HG03175 (cell line): ENCODE data around the gene PLPPR1.
"Not testable (repeated sequence)": the region's sequence is repeated elsewhere in the genome, so short reads cannot be mapped to it uniquely, and the experiment has no call there.

Experiments used
- ATAC-seq: cut with Tn5 transposase; IDR thresholded peaks from one replicate; pipeline ENCODE4 v1.9.1; 2021; ENCODE audit warnings: mild to moderate bottlenecking, moderate library complexity; ENCODE audit not compliant: unreplicated experiment

PLPPR1 gene

GRCh38 chr9:101039581-101039980, 11.1 kb downstream of the PLPPR1 start:
- not testable (repeated sequence) for ATAC-seq

- ATAC-seq: no peak
These were observed 19.4 kb downstream of the PLPPR1 start for GRCh38 chr9:101047848-101048397.

DNA sequence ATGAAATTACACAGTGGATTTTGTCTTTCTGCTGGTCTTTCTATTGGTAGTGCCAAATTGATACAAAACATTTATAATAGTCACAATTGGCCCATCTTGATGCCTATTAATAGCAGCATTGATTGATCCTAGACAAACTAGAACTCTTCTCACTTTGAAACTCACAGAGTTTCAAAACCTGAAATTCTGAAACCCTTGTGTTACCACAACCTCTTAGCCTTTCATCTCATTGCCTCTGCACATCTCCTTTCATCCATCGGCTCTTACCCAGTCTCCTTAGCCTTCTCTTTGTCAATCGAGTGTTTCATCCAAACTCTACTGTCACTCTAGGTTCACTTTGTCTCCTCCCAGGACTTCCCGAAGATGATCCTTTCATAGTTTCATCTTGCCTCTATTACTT, 22.1 kb downstream of the PLPPR1 start:
- no peak for ATAC-seq

DNA sequence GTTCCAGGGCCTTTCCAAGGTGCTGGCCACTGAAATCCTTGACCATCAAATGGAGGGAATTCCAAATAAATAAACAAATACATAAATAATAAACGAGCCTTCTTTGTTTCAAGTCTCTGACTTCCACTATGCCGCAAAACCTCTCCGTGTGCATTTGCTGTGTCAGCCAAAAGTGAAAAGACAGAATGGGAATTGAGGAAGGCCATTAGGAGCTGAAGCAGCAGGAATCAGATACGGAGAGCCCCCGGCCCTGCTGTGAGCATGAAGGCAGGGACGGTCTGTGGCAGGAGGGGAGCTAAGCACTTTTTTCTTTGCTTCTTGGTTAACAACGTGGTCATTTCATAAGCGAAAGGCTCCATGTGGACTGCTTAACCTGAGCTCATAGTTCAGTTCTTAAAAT, 26.1 kb downstream of the PLPPR1 start:
- no peak for ATAC-seq

DNA sequence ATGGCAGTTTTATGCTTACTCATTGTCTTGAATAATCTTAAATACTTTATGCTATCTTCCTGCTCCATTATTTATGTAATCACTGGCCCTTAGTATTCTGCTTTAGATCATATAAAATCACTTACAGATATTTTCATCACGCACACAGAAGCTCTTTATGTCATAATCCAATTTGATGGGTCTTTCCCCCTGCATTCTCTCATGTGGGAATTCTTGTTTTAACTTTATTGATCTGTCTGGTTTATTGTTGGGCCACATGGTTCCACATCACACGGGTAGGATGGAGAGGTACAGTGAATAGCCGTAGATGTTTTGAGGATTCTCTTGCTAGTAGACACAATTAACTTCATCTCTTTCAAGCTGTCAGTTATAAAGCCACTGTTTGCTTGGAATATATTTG, 27.0 kb downstream of the PLPPR1 start:
- ATAC-seq: no peak

GRCh38 chr9:101062686-101063085, 34.2 kb downstream of the PLPPR1 start:
- ATAC-seq: no peak

DNA sequence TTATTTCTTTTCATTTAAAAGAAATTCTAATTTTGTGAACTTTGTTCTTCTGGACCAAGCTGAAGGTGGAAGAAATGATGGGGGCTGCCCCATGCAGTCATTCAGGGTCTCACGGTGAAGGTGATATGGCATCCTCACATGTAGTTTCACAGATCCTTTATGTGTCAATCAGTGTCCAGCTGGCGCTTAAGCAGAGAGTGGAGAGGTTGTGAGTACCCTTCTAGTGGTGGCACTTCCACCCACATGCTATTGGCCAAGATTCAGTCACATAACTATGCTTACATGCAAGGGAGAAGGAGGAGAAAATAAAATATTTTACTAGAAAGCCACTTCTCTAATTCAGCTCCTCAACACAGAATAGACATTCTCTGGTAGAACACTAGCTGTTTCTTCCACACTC, 34.7 kb downstream of the PLPPR1 start:
- no peak for ATAC-seq

GRCh38 chr9:101064206-101064605, 35.7 kb downstream of the PLPPR1 start:
- no peak for ATAC-seq

- no peak for ATAC-seq
These were observed 37.4 kb downstream of the PLPPR1 start for GRCh38 chr9:101065930-101066329.

DNA sequence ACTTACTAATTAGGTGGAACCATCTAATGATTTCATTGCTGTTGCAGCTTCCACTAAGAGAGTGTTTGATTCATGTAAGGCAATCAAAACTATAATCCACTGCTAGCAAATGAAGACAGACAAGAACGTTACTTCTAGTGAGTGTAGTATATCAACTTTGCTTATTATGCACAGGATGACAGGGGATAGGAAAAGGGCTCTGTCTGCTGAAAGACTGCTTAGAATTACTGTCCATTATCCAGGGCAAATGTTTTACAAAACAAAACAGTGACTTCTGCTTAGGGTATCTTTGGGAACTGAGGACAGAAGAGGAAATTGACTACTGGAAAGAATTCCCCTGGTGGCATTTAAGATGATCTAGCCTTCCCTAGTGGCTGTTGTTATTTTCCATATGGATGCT, 40.2 kb downstream of the PLPPR1 start:
- ATAC-seq: no peak

GRCh38 chr9:101072259-101072658, 43.7 kb downstream of the PLPPR1 start:
- no peak for ATAC-seq

DNA sequence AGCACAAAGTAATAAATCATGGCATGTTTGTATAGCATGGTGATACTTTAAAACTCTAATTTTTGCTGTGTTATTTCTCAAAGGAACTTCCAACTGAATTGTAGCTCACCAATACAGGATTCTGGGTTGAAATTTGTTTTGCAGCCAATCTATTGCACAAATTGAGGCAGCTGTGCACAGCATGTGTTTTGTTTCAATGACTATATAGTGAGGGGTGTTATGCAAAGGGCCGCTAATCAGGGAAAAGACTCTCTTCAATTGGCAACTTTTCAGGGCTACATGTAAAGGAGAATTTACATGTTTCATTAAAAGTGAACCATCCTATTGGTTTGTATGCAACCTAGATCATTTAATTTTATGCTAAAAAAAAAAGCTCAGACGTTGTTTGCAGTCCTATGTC, 44.6 kb downstream of the PLPPR1 start:
- no peak for ATAC-seq

- no peak for ATAC-seq
These were observed 53.1 kb downstream of the PLPPR1 start for GRCh38 chr9:101081641-101082040.

DNA sequence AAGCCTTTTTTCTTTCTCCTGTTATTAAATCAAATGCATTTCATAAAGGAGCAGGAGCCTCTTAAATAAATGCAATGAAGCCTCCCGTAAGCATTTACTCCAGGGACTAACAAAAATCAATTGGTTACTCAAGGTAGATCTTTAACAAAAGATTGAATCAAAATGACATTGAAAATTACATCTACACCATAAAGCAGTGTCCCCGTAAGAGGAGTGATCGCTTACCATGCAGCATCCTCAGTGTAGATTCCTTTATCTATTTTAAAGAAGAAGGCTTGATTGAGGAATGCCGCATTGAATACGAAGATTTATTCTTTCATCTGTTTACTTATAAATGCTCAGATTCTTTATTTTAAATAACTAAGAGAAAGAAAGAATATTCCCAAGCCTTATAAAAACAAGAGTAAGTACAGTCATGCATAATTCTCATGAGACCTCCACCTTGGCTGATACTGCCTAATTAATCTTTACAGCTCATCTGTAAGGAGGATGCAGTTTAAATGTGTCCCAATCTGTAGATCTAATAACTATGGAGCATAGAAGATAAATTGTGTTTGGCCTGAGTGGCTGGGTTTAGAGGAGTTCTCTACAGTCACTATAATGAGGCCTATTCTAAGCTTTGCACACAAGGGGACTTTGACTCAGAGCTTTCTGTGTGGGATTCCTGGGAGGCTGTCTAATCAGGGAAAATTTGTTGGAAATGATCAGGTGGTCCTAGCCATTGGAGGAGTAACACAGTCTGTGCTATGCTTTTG, 55.1 kb downstream of the PLPPR1 start:
- no peak for ATAC-seq

DNA sequence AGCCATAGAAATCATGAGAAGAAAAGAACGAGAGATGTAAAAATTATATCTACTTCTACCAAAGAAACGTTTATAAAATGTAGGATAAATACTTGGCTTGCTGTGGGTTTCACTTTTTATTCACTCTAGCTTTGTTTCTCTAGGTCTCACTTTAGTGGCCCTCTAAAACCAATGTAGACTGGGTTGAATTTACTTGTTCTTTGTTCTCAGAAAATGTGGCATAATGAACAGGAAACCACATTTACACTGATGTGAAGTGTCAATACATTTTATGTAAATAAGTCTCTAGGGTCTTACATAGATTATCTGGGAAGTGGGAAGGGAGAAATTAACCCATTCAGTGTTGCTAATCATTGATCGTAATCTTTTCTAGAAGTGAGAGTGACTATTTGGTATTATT, 58.9 kb downstream of the PLPPR1 start:
- no peak for ATAC-seq

DNA sequence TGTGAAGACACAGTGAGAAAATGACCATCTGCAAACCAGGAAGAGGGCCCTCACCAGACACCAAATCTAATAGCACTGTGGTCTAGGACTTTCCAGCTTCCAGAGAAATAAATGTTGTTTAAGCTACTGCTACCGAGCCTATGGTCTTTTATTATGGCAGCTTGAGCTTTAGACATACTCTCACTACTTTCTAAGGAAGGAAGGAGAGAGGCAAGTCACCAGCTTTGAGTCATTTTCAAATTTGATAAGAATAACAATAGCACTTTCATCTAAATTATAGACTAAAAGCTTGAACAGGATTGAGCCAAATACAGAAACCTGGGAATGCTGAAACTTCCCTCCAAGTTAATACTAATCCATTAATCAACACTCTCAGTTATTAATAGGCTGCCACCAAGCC, 64.4 kb downstream of the PLPPR1 start:
- no peak for ATAC-seq

GRCh38 chr9:101093620-101094019, 65.1 kb downstream of the PLPPR1 start:
- no peak for ATAC-seq

DNA sequence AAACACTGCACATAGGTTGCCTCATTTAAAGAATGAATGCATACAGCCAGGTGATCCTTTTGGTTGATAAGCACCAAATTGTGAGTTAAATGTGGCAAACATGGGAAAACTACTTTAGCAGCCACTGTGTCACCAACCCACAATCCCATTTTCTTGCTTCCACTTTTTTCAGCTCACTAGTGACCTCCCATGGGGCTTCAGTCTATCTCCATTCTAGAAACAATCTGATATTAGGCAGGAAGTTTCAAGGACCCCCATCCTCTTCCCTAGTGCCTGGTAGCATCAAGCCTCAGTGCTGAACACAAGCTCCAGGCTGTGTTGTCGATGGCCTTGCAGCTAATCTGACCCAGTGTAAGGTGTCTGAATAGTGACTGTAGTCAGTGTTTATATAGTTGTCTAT, 66.2 kb downstream of the PLPPR1 start:
- ATAC-seq: no peak

- ATAC-seq: no peak
These were observed 68.7 kb downstream of the PLPPR1 start for GRCh38 chr9:101097210-101097609.

GRCh38 chr9:101098392-101098791, 69.9 kb downstream of the PLPPR1 start:
- no peak for ATAC-seq

DNA sequence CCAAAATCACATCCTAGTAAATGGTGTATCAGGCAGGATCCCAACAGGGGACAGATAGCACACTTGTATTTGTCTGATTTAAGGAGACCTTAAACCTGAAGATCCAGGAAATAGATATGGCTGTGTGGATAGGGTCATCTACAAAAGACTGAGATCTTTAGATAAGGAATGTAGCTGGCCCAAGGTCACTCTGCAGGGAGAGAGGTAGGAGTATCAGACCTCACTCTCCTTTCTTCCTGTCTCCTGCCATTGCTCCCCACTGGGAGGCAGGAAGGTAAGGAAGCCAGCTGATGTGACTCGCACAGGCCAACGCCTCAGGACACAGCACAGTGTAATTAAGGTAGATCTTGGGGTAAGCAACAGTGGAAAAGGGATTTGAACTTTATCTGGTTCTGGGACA, 85.8 kb downstream of the PLPPR1 start:
- no peak for ATAC-seq

GRCh38 chr9:101115102-101115501, 86.6 kb downstream of the PLPPR1 start:
- no peak for ATAC-seq

DNA sequence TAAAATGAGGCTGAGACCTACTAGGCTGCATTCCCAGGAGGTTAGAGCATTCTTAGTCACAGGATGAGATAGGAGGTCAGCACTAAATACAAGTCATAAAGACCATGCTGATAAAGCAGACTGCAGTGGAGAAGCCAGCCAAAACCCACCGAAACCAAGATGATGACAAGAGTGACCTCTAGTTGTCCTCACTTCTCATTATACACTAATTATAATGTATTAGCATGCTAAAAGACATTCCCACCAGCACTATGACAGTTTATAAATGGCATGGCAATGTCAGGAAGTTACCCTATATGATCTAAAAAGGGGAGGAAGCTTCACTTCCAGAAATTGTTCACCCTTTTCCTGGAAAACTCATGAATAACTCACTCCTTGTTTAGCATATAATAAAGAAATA, 88.6 kb downstream of the PLPPR1 start:
- ATAC-seq: no peak
